ENCODE data around the gene MRPL49.
A peak's percentile ranks its signal among the peaks of the same experiment; 100 is the strongest.

MRPL49 gene

GRCh38 chr11:65095974-65096806 lies 25.9 kb upstream of the MRPL49 start, which contains the start of gene VPS51 (continued):
- TF ChIP-seq ZNF280D (tag by site-specific recombination; IDR thresholded peaks at IDR 0.05) (0 out of 2 replicates have a peak, but pooled peaks have one; percentile 44), RBAK (tag by site-specific recombination; IDR thresholded peaks at IDR 0.05) (no peak), ZNF660 (tag by site-specific recombination; IDR thresholded peaks at IDR 0.05) (peak; percentile 97), OSR2 (tag by site-specific recombination; IDR thresholded peaks at IDR 0.05) (peak; percentile 41), ZNF48 (tag by site-specific recombination; IDR thresholded peaks at IDR 0.05) (no peak), ZNF692 (tag by site-specific recombination; IDR thresholded peaks at IDR 0.05) (peak; percentile 71), ZNF404 (tag by site-specific recombination; IDR thresholded peaks at IDR 0.05) (no peak), ZNF239 (tag by site-specific recombination; IDR thresholded peaks at IDR 0.05) (peak; percentile 68; the same call in 1 of the 2 replicates), ZBTB20 (tag by site-specific recombination; IDR thresholded peaks at IDR 0.05) (peak; percentile 50; the same call in 1 of the 2 replicates), ZNF792 (tag by site-specific recombination; IDR thresholded peaks at IDR 0.05) (0 out of 2 replicates have a peak, but pooled peaks have one; percentile 33), ZNF510 (tag by site-specific recombination; IDR thresholded peaks at IDR 0.05; ENCODE audit: insufficient replicate concordance) (no peak), ZNF157 (tag by site-specific recombination; IDR thresholded peaks at IDR 0.05) (no peak), TRIM28 (IDR thresholded peaks at IDR 0.05; ENCODE audit: borderline replicate concordance, low read length) (peak; percentile 39; the same call in 1 of the 2 replicates), ZNF202 (tag by site-specific recombination; IDR thresholded peaks at IDR 0.05; ENCODE audit: borderline replicate concordance) (no peak), ZBTB7A (tag by site-specific recombination; IDR thresholded peaks at IDR 0.05; ENCODE audit: low read depth) (0 out of 2 replicates have a peak, but pooled peaks have one; percentile 54), ZNF600 (tag by site-specific recombination; IDR thresholded peaks at IDR 0.05) (peak; percentile 43; the same call in 1 of the 2 replicates), YY1 (tag by site-specific recombination; IDR thresholded peaks at IDR 0.05) (peak; percentile 96), ATF2 (tag by site-specific recombination; IDR thresholded peaks at IDR 0.05; ENCODE audit: low read depth) (0 out of 2 replicates have a peak, but pooled peaks have one; percentile 25), ZNF629 (tag by site-specific recombination; IDR thresholded peaks at IDR 0.05) (peak; percentile 82), GLIS2 (tag by site-specific recombination; IDR thresholded peaks at IDR 0.05) (peak; percentile 67), ZNF280C (tag by site-specific recombination; IDR thresholded peaks at IDR 0.05) (no peak), ZNF658 (tag by site-specific recombination; IDR thresholded peaks at IDR 0.05) (no peak), KLF8 (tag by site-specific recombination; IDR thresholded peaks at IDR 0.05) (peak; percentile 98), ZNF350 (tag by site-specific recombination; IDR thresholded peaks at IDR 0.05) (no peak), PRDM10 (tag by site-specific recombination; IDR thresholded peaks at IDR 0.05) (peak; percentile 56), ZNF391 (tag by site-specific recombination; IDR thresholded peaks at IDR 0.05; ENCODE audit: borderline replicate concordance, low read depth) (peak; percentile 98)

Measured in HEK293 (cell line).